ENCODE data around the gene CDK17.

CDK17 gene

DNA sequence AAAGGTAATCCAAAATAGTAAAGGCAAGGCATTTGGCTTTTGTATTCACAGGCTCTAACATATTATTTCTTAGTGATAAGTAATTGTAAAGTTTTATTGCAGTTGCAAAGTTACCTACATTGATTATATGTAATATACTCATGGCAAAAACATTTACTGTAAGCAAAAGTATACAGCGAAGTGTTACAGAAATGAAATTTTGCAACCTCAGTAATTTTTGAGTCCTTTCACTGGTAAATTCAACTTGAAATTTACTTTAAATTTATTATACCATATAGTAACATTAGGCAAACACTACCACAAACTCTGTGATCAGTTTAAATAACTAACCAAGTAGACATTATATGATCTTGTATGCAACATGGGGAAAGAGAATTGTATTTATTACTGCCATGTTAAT is 89.0 kb downstream of the CDK17 start:
- DNase-seq, result no peak

DNA sequence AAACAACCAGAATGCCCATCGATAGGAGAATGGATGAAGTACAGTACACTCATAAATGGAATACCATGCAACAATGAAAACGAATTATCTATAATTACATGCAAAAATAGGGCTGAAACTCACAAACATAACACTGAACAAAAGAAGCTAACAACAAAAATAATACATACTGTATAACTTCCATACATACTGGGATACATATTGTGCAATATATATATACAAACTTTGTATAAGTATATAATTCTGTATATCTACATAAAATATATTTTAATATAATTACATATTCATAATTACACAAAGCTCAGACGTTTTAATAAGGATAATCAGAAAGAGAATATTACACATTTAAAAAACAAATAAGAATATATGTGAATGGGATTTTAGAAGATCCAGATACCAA is 90.2 kb downstream of the CDK17 start:
- no peak for DNase-seq

GRCh38 chr12:96308881-96309280 is 91.4 kb downstream of the CDK17 start:
- DNase-seq, result no peak

DNA sequence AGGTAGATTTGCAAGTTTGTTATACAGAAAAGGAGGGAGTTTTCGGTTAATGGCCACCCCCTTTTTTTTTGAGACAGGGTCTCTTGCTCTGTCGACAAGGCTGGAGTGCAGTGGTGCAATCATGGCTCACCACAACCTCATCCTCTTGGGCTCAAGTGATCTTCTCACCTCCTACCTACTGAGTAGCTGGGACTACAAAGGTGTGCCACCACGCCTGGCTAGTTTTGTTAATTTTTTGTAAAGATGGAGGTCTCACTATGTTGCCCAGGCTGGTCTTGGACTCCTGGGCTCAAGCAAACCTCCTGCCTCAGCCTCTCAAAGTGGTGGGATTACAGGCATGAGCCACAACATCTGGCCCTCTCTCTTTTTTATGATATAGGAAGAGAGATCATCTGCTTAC is 94.6 kb downstream of the CDK17 start:
- no peak for DNase-seq

GRCh38 chr12:96303653-96304052 is 96.6 kb downstream of the CDK17 start:
- DNase-seq, result no peak

DNA sequence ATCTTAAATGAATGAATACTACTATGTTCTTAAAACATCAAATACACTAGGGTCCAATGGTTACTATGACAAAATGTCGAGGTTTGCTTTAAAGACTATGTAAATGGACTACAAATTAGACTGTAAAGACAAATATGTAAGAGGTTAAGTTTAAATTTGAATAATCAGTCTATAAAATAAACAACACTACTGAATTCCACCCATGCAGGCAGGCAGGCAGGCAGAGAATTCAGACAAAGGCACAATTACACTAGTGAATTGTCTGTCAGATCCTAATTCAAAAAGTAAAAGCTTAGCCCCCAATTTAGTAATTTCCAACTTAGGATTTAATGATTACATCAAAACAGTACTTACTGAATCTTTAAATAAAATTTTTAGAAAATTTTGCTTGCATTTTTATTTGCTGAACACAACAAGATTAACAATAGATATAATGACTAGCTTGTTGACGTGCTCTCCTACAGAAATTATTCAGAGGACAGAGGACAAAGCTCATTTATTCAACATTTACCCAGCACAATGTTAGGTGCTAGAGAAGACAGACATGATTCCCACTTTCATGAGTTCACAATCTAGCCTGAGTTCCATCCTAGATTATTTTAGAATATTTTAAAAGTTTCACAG is 97.4 kb downstream of the CDK17 start:
- no peak for DNase-seq

DNA sequence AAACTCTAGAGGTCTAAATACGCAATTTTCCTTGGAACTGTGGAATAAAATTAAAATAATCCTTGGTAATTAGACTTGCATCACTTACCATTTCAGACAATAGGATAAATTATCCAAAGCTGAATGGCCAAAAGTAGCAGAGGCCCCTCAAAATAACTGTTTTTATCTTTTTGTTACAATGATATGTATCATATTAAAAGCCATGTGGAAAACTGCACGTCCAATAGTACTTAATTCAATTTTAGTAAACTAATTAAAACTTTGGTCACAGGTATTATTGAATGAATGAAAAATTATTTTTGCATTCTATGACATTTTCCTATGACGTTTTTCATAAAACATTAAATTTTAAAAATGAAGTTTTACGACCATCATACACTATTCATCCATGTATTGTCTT is 98.5 kb downstream of the CDK17 start:
- DNase-seq, result no peak

DNA sequence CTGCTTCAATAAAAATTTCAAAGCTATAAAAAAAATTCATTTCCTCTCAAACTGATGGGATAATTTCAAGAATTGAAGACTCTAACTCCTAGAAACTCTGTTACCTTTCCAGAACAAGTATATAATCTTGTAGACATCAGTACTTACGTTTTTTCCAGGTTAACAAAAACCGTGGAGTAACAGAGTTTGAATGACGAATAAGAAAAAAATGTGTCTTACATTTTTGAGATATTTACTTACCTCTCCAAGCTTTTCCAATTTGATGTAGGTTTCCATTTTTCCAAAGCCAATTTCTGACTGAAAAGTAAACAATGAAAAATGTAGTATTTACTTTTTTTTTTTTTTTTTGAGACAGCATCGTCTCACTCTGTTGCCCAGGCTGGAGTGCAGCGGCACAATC is 100.2 kb downstream of the CDK17 start:
- DNase-seq, result no peak

DNA sequence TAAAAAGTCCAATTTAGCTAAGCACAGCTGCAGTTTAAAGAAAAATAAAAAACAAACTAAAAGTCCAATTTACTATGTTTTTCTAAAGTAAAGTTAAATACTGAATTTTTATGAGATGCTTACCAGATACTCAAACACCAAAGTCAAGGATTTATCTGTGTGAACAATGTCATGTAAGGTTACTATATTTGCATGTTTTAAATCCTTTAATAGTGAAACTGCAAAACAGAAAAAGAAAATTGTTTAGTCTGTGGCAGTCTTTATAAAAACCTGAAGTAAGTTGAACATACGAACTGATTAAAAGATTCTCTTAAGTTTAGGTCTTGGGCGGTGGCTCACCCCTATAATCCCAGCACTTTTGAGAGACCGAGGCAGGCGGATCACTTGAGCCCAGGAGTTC is 102.7 kb downstream of the CDK17 start:
- no peak for DNase-seq

GRCh38 chr12:96295532-96296160 is 104.6 kb downstream of the CDK17 start:
- DNase-seq, result no peak

GRCh38 chr12:96294831-96295230 is 105.4 kb downstream of the CDK17 start:
- DNase-seq, result no peak

GRCh38 chr12:96293093-96293492 is 107.1 kb downstream of the CDK17 start:
- no peak for DNase-seq

- DNase-seq, result no peak
These were observed 111.2 kb downstream of the CDK17 start for GRCh38 chr12:96289067-96289466.

- DNase-seq, result no peak
These were observed 115.1 kb downstream of the CDK17 start for GRCh38 chr12:96285158-96285557.

GRCh38 chr12:96274331-96274730 is 125.9 kb downstream of the CDK17 start:
- no peak for DNase-seq

- no peak for DNase-seq
These were observed 128.6 kb downstream of the CDK17 start for GRCh38 chr12:96271469-96272199.

DNA sequence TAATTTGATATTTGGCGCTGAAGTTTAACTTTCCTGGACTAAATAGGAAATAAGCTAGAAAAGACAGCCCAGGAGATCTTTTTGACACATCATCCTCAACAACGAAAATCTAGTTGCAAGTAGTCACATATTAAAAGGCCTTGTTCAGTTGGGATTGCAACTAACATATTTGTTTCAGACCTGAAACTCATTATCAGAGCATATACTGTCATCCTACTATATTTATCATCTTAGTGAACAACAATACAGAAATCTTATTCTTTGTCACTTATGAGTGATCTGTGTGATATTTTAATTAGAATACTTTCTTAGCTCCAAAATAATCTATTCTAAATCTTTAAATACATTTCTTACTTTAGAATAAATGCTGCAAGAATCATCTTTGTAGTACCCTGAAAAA is 134.0 kb downstream of the CDK17 start:
- no peak for DNase-seq

GRCh38 chr12:96265836-96266235 is 134.4 kb downstream of the CDK17 start:
- DNase-seq, result no peak

DNA sequence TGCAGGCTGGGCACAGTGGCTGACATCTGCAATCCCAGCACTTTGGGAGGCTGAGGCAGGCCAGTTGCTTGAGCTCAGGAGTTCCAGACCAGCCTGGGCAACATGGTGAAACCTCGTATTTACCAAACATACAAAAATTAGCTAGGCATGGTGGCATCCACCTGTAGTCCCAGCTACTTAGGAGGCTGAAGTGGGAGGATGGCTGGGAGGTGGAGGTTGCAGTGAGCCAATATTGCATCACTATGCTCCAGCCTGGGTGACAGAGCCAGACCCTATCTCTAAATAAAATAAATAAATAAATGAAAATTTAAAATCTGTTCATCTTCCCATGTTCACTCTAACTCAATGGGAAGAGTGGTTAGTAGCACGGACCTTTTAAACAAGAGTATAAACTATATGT is 134.8 kb downstream of the CDK17 start:
- no peak for DNase-seq

GRCh38 chr12:96263449-96263902 is 136.8 kb downstream of the CDK17 start:
- DNase-seq, result no peak

DNA sequence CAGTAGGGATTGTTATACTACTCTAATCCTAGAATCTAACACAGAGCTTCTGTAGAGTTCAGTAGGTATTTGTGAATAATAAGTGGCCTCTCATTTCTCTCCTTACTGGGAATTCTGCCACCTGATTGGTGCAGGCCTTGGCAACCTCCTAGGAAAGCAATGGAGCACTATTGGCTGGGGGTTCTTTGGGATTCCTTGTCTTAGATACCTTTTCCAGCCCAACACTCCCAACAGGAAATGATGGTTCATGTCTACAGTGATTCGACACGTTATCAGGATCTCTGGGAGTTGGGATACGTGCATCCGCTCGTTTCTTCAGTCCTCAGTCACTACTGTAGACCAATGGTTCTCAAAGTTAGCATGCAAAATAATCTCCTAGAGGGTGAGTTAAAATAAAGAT is 138.7 kb downstream of the CDK17 start:
- DNase-seq, result no peak

DNA sequence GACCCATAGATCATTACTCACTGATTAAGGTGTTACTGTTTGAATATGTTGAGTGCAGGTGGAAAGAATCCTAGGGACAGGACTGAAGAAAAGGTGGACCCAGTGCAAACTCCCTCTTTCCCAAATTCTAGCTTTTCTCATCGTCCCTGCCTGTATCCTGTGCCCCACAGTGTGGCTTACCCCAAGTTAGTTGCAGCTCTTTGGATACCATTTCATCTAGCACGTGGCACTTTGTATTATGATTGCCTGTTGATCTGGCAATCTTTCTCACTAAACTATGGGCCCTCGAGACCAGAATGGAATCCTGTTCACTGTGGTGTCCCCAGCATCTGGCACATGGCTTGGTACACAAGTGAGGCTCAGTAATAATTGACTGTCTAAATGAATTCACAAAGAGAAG is 139.6 kb downstream of the CDK17 start:
- no peak for DNase-seq

- no peak for DNase-seq
These were observed 140.0 kb downstream of the CDK17 start for GRCh38 chr12:96260231-96260630.
